SK-MEL-5 (cell line): ENCODE results near the gene CFAP74. TPM values are rescaled to one million over a fixed set of nuclear protein-coding genes. Genes with fewer than 3 reads are reported as not detected.
A peak's percentile ranks its signal among the peaks of the same experiment; 100 is the strongest.

Experiments used
- DNase-seq: peaks from one replicate; pipeline ENCODE4 v3.0.0-alpha.2; 2016; ENCODE audit warnings: low read depth, low spot score
- in situ Hi-C: cut with HindIII; loops from 2 replicates; pipeline ENCODE4 v1.10.0; 2016; ENCODE audit warnings: low sequenced_read_pairs, high pct_unique_total_duplicates, low pct_unique_long_range_greater_than_20kb
- total RNA-seq: library from RNA; depleted of rRNA; stranded (reverse); fragments of >200 nt; shearing (Covaris generic); gene quantifications from 2 replicates; pipeline ENCODE4 v1.2.3, GENCODE V29; 2014

CFAP74 gene
- total RNA-seq, 1 experiment from 2014 or later = not detected

GRCh38 chr1:1964811-1965210 is 38.8 kb downstream of the CFAP74 start:
- in situ Hi-C loops = no loop called here
- DNase-seq = no peak

- in situ Hi-C loops = no loop called here
- DNase-seq = no peak
Observed at GRCh38 chr1:1963570-1963969, 40.0 kb downstream of the CFAP74 start.

GRCh38 chr1:1962752-1963151 is 40.8 kb downstream of the CFAP74 start:
- no peak for DNase-seq
- in situ Hi-C loops = no loop called here

DNA sequence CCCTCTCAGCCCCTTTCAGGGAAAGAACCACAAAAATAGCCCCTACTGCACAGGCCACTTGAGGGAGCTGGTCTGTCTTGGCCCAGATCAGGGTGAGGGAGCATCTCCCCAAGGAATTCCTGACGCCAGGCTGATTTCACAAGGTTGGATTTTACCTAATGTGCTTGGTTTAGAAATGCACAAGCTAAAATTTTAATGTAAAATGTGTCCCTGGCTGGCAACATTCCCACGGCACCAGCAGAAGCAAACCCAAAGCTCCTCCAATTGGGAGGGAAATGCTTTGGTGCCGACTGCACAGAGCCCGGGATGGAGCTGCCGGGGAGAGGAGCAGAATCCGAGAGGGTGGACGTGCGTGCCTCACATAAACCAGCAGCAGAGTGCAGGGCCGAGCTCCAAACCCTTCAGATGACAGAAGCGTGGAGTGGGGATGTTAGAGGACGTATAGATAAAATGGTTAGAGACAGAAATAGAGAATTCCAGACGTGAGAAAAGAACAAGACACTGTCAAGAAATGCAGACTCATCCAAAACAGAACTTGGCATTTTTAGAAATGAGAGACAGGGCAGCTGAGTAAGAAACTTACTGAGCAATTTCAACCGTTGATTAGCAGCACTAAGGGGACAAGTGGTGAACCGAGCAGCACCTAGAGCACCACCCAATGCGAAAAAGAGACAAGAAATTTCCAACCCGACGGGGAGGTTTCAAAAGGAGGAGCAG is 42.9 kb downstream of the CFAP74 start:
- DNase-seq = no peak
- in situ Hi-C loops = no loop called here

DNA sequence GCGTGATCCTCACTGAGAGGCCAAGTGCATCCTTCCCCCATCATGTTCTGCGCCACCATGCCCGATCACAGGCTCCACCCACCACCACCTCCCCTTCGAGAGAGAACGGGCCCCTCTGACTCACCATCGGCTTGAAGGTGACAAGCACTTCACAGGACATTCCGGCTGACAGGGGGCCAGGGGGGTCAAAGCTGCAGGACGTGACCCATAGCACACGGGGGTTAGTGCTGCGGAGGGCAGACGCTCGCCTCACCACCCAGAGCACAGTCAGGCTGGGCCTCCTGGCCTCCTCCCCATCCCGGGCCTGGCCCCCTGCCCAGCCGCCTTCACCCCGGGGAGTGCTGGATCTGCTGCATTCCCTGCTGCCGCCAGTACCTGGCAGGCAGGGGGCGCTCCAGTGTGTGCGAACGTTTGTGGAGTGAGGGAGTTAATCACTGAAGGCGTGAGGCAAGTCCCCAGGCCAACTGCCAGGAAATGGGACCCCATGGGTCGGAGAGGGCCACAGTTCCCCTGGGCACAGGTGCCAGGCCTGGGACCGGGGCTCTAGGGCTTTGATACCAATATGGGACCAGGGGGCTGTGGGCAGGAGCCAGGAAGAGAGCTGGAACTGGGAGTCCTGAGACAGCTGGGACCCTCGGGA is 43.6 kb downstream of the CFAP74 start:
- in situ Hi-C loops = no loop called here

GRCh38 chr1:1959459-1959839 is 44.1 kb downstream of the CFAP74 start:
- in situ Hi-C loops = no loop called here
- DNase-seq = no peak

More for the DNA sequence above, 43.6 kb downstream of the CFAP74 start:
- DNase-seq = peak; percentile 79

DNA sequence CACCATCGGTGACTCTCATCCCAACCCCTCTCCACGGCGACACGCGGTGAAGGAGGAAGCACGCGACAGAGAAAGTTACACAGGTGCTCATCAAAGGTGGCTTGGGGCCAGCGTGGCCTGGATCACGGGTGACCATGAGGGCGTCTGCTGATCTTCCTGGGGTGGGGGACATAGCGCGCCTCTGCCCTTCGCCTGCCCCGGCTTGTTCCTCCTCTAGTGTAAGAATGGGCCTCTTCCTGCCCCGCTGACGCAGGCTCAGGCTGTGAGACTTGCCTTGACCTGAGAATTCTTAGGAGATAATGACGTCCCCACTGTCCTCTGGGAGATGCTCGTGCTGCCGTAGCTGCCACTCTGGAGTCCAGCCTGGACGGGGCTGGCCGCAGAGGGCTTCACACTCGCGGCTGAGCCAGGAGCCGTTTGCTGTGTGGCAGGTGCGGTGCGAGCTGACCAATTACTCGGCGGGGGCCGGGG is 45.5 kb downstream of the CFAP74 start:
- no peak for DNase-seq
- in situ Hi-C loops = no loop called here

GRCh38 chr1:1957533-1957961 is 46.0 kb downstream of the CFAP74 start:
- in situ Hi-C loops = no loop called here
- DNase-seq = no peak

GRCh38 chr1:1956586-1957532 is 46.7 kb downstream of the CFAP74 start:
- in situ Hi-C loops = no loop called here
- no peak for DNase-seq

GRCh38 chr1:1956101-1956500 is 47.5 kb downstream of the CFAP74 start:
- DNase-seq = no peak
- in situ Hi-C loops = no loop called here

DNA sequence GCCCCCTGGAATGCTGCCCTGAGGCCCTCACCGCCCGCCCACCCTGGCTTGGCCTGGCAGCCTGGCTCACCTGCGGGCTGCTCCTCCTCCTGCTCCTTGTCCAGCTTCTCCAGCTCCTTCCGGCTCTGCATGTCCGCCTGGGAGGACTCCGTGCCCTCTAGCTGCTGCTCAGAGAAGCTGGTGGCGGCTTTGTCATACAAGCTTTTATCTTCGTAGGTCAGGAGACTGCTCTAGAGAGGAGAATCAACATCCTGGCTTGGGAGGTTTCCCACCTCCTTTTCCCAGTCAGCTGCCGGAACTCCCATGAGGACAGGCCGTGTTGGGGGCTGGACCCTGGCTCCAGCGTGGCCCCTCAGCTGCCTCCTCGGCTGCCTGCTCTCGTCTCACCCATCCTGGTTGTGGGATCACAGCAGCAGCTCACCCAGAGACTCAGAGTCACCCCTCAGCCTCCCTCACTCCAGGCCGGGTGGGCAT is 47.9 kb downstream of the CFAP74 start:
- in situ Hi-C loops = no loop called here
- DNase-seq = no peak

- in situ Hi-C loops = no loop called here
- no peak for DNase-seq
Observed at GRCh38 chr1:1954831-1955441, 48.6 kb downstream of the CFAP74 start.

DNA sequence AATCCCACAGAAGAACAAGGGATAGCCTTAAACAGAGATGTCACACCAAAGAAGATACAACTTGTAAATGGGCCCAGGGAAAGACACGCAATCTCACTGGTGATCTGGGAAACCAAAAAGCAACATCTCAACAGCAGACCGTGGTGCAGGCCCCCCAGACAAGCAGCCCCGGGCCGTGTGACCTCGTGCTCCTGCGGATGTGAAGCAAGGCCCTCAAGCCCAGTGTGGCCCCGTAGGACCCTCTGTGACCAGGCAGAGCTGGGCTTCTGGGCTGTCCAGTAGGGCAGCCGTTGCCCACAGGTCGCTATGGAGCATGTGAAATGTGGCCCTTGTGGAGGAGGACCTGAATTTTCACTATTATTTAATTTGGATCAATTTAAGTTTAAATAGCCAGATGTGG is 49.6 kb downstream of the CFAP74 start:
- in situ Hi-C loops = no loop called here
- no peak for DNase-seq

DNA sequence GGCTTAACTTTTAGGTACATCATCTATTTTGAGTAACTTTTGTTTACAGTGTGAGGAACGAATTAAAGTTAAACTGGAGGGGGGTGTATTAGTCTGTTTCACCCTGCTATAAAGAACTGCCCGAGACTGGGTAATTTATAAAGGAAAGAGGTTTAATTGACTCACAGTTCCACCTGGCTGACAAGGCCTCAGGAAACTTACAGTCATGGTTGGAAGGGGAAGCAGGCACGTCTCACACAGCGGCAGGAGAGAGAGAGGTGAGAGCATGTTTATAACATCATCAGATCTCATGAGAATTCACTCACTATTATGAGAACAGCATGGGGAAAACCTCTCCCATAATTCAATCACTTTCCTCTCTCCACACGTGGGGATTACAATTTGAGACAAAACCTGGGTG is 52.6 kb downstream of the CFAP74 start:
- DNase-seq = no peak
- in situ Hi-C loops = no loop called here

GRCh38 chr1:1948783-1949182 is 54.8 kb downstream of the CFAP74 start:
- in situ Hi-C loops = no loop called here
- DNase-seq = no peak

DNA sequence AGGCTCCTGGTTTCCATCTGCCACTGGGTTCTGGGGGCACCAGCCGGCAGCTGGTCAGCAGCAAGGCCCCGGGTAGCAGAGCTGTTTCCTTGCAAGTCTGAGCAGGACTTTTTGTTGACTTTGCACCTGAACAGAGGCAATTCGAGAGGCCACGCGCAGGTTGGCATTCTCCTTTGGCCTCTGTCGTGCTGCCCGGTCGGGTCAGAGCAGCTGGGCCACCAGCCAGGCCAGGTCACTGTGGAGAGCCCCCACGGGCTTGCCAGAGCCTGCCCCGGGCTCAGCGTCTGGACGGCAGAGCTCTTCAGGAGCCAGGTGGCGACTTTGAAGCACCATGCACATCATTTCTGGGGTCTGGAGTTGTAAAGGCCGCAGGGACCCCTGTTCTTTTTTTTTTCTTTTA is 56.1 kb downstream of the CFAP74 start:
- no peak for DNase-seq
- in situ Hi-C loops = no loop called here

DNA sequence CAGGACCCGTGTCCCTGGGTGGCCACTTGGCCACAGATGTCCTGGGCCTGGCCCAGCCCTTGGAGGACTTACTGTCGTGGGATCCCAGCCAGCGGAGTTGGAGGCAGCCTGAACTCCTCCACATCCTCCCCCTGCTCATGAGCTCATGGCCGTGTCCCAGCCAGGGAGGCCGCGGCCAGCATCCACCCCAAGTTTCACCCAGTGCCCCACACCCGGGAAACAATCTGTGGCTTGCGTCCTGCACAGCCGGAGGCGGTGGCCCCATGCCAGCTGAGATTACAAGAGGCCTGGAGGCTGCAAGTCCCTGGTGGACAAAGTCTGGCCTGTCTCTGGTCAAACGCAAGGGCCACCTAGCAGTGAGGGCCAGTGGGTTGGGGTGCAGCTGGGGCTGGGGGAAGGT is 57.0 kb downstream of the CFAP74 start:
- no peak for DNase-seq
- in situ Hi-C loops = no loop called here
